ENCODE measurements around the gene CCDC149. TPM values are rescaled to one million over a fixed set of nuclear protein-coding genes. Genes with fewer than 3 reads are reported as not detected.

Gene CCDC149
- total and polyA plus RNA-seq, 2 of the 8 experiments (the other 6 are each of a cell fraction or from before 2014, with no cell fraction given): 2.2 to 5.6 TPM

- no peak for TF ChIP-seq SP1 (IDR thresholded peaks at IDR 0.05; ENCODE audit: low read depth, low read length)
- no peak for TF ChIP-seq RBBP5 (IDR thresholded peaks at IDR 0.05; ENCODE audit: borderline replicate concordance, low read depth, low read length)
- TF ChIP-seq CREB1 (IDR thresholded peaks at IDR 0.05): no peak
- no peak for TF ChIP-seq HDAC6 (IDR thresholded peaks at IDR 0.05; ENCODE audit: low read depth, low read length)
- TF ChIP-seq, protein P1, sequence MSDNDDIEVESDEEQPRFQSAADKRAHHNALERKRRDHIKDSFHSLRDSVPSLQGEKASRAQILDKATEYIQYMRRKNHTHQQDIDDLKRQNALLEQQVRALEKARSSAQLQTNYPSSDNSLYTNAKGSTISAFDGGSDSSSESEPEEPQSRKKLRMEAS (IDR thresholded peaks at IDR 0.05): no peak
Observed at GRCh38 chr4:24801136-24801855, 111.5 kb downstream of the CCDC149 start (continued).
